Sigmoid colon (tissue), 3 donors: ENCODE results near the gene ERP27.

Experiments used
- POLR2A ChIP-seq, 2 donors: fragments of 450-650 bp; IDR thresholded peaks; one replicate each; pipeline ENCODE4 v1.6.1; 2016; ENCODE audit warnings: antibody characterized with exemption in 2 of 2, mild to moderate bottlenecking in 2 of 2, moderate library complexity in 2 of 2
- TF ChIP-seq, protein P1 (sequence below), 4 experiments: fragments of 450-650 bp in 3 of 4; fragments of 200-600 bp in 1 of 4; IDR thresholded peaks; one replicate each; pipeline ENCODE4 v1.5.1; 2016 to 2019; ENCODE audit warnings: antibody characterized with exemption in 4 of 4, mild to moderate bottlenecking in 3 of 4, moderate library complexity in 2 of 4

DNA sequence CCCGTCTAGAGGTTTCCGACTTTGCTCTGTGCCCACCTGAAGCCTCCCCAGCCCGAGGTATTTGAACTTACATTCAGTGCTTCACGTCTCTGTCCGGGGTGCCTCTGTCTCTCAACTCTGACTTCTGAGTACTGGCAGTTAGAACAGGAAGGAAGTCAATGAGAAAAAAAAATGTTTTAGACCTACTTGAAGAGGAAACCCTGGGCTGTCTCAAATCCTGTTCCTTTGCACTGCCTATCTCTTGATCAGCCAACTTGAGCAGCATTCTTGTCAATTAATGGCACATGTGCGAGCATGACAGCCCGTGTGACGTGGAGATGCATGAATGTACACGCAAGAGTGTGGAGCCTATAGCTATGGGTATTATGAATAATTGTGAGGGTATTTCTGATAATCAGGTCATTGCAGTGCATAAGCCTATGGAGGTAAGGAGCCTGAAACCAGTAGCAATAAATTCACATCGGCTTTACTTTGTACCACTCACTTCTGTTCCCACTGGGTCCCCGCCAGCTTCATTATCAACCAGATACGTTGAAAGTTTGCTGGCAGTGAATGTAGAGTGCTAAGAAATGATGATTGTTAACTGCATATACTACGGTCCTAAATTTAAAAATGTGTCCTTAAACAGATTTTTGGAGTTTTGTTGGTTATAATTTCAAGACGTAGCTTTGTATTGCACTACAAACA is 23.3 kb upstream of the ERP27 start, which contains the start of gene ARHGDIB:
- TF ChIP-seq, protein P1, sequence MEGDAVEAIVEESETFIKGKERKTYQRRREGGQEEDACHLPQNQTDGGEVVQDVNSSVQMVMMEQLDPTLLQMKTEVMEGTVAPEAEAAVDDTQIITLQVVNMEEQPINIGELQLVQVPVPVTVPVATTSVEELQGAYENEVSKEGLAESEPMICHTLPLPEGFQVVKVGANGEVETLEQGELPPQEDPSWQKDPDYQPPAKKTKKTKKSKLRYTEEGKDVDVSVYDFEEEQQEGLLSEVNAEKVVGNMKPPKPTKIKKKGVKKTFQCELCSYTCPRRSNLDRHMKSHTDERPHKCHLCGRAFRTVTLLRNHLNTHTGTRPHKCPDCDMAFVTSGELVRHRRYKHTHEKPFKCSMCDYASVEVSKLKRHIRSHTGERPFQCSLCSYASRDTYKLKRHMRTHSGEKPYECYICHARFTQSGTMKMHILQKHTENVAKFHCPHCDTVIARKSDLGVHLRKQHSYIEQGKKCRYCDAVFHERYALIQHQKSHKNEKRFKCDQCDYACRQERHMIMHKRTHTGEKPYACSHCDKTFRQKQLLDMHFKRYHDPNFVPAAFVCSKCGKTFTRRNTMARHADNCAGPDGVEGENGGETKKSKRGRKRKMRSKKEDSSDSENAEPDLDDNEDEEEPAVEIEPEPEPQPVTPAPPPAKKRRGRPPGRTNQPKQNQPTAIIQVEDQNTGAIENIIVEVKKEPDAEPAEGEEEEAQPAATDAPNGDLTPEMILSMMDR (IDR thresholded peaks at IDR 0.05) = no peak
- peak in 1 of 2 donors; percentile 8 for TF ChIP-seq POLR2A (IDR thresholded peaks at IDR 0.05)
